BJ (cell line): ENCODE measurements around the gene PDIA5. TPM values are rescaled to one million over a fixed set of nuclear protein-coding genes. Genes with fewer than 3 reads are reported as not detected.

Experiments
- CTCF ChIA-PET: fragments of 350-600 bp; formaldehyde crosslinking; extraction: SDS; loops from one replicate; lab custom pipeline; 2021; ENCODE audit warnings: antibody characterized with exemption, inconsistent platforms; lab: Yijun Ruan, JAX
- POLR2A ChIA-PET: fragments of 300-600 bp; sonication (Branson Sonifier 250); formaldehyde crosslinking; extraction: SDS; loops from one replicate; lab custom pipeline; 2021; ENCODE audit warnings: antibody characterized with exemption; lab: Charles Lee
- DNase-seq: peaks from one replicate; pipeline ENCODE4 v3.0.0-alpha.2; 2011; ENCODE audit warnings: low read depth
- H3K27me3 ChIP-seq: 2 replicates; pipeline ENCODE4 v1.6.0; 2011; ENCODE audit warnings: low read length; ENCODE audit not compliant: control insufficient read depth, insufficient read depth
- H3K36me3 ChIP-seq: 2 replicates; pipeline ENCODE4 v1.5.1; 2011; ENCODE audit warnings: low read length; ENCODE audit not compliant: control insufficient read depth, insufficient read depth
- H3K4me3 ChIP-seq: 2 replicates; pipeline ENCODE4 v1.5.1; 2011; ENCODE audit warnings: low read depth, mild to moderate bottlenecking, control low read depth, low read length
- CTCF ChIP-seq: IDR thresholded peaks from 2 replicates; pipeline ENCODE4 v1.5.1; 2011; ENCODE audit warnings: low read depth, mild to moderate bottlenecking, control low read depth, inconsistent platforms, low read length, moderate library complexity; ENCODE audit not compliant: insufficient read depth
- polyA plus RNA-seq: library from polyadenylated mRNA; depleted of rRNA; stranded (reverse); fragments of >200 nt; gene quantifications from 2 replicates; pipeline ENCODE4 v1.2.3, GENCODE V29; 2011; rRNA removed

Gene PDIA5
- polyA plus RNA-seq, 1 experiment: 47.3 TPM

DNA sequence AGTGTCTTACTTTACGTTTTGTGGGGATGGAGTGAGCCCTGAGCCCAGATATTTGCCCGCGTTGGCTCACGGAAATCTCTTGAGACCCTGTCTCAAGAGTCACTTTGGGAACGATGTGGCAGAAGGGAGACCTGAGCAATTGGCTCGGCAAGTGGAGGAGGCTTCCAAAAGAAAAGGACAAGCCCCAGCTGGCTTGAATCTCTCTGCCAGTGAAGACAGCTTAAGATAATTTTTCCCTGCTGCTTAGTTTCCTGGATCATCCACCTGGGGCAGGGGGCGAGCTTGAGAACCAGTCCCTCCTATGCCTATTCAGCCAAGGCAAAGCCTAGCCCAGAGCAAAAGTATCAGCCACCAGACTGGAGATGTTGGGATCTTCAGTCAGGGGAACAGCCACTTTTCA is 135.6 kb downstream of the PDIA5 start:
- Histone ChIP-seq H3K27me3 (no peaks in the 10 kb centered on the region), H3K4me3 (peak overlapping the region; percentile 78), H3K36me3 (no peaks in the 10 kb centered on the region)
- CTCF ChIA-PET: interaction anchor here (1.2 kb wide), 1 partner anchor 15 kb away, joined by 3 read pairs; no protein-coding TSS in a partner anchor
- POLR2A ChIA-PET: no interaction called here
- peak; percentile 21; the same call in 1 of the 2 replicates for TF ChIP-seq CTCF
- DNase-seq: no peak

Other genes starting within 250 kb of the PDIA5 start
- gene SEMA5B, start 39.3 kb upstream of the PDIA5 start, polyA plus RNA-seq: not detected in 2 replicates
- gene SEC22A, start 134.9 kb downstream of the PDIA5 start, polyA plus RNA-seq: 16.8 and 33.4 TPM in 2 replicates